GM18873 (cell line): Measurements from ENCODE around the gene THBS3.
"Not testable (repeated sequence)": the region's sequence is repeated elsewhere in the genome, so short reads cannot be mapped to it uniquely, and the experiment has no call there.

Experiments used
- ATAC-seq: cut with Tn5 transposase; IDR thresholded peaks from one replicate; pipeline ENCODE4 v1.9.1; 2021; ENCODE audit warnings: mild to moderate bottlenecking, moderate library complexity, moderate number of reproducible peaks; ENCODE audit not compliant: unreplicated experiment, low FRiP score

Gene THBS3

DNA sequence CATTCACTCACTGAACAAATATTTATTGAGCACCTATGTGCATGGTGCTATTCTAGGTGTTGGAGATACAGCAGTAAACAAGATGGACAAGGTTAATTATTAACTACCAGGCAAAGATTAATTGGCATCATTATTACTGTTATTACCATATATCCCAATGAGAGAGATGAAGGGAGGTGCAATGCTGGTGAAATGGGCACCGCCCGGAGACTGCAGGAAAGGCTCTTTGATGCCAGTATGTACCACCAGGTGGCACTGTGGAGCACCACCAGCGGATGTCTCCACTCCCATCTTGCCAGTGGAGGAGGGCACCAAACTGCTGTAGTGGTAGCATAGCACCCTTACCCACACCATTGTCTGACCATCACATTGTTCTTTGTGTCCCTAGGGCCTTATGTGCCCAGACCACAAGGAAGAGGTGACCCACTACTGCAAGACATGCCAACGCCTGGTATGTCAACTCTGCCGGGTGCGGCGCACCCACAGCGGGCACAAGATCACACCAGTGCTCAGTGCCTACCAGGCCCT lies 31.1 kb downstream of the THBS3 start:
- no peak for ATAC-seq

DNA sequence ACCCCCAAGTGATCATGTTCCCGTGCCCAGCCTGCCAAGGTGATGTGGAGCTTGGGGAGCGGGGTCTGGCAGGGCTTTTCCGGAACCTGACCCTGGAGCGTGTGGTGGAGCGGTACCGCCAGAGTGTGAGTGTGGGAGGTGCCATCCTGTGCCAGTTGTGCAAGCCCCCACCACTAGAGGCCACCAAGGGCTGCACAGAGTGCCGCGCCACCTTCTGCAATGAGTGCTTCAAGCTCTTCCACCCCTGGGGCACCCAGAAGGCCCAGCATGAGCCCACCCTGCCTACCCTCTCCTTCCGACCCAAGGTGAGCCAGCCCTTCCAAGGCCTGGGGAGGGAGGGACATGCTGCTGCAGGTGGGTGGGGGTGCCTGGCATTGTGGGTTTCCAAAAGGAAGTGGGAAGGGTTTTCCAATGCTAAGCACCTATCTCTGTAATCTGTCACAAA lies 31.7 kb downstream of the THBS3 start:
- ATAC-seq, result no peak

DNA sequence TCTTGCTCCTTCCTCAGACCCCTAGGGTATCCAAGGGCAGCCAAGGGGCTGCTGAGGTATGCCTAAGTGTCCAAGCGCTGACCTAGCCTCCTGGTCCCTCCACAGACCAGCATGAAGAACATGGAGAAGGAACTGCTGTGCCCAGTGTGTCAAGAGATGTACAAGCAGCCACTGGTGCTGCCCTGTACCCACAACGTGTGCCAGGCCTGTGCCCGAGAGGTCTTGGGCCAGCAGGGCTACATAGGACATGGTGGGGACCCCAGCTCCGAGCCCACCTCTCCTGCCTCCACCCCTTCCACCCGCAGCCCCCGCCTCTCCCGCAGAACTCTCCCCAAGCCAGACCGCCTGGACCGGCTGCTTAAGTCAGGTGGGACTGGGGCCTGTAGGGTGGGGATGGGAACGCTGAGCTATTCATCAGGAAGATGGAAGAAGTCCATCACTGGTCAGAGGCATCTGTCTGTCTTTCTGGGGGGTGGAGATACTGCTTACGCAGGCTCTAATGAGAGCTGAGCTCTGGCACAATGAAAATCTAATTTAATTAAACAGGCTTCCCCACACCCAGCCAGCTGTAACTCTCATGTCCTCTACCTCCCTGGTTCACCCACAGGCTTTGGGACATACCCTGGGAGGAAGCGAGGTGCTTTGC lies 32.3 kb downstream of the THBS3 start:
- ATAC-seq, result no peak

DNA sequence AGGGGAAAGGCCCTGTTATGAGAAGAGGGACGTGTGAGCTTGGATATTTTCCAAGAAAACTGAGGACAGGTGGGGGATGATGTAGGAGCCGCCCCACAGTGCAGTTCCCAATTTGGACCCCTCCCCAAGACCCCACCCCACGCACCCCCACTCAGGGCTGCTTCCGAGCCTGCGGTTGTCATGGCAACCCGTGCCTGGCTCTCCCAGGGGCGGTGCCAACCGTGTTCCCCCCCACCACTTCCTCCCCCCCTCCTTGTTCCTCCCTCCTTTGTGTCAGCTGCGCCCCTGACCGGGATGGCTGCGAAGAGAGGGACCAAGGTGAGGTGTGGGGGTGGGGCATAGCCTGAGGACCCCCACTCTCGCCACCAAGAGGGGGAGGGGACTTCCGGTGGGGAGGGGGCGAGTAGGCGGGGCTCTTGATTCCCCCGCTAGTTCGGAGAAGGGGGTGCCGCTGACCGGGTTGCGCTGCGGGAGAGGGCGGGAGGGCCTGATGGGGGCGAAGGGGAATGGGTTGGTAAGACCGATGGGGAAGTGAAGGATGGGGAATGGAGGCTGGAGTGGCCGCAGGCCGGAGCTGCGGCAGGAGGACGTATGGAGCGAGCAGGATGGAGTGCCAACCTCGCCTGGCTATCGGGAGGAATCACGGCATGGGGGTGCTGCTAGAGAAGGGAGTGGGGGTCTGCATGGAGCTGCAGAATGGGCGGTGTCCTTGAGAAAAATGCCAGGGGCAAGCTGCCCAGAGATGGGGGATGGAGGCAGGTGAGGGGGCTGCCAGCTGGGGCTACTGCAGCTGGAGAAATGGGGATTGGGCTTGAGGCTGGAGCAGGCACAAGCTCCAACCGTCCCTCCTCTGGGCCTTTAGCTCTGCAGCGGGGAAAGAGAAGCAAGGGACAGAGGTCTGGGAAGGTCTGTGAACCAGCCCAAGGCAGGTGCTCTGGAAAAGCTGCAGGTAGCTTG lies 33.1 kb downstream of the THBS3 start:
- no peak for ATAC-seq

DNA sequence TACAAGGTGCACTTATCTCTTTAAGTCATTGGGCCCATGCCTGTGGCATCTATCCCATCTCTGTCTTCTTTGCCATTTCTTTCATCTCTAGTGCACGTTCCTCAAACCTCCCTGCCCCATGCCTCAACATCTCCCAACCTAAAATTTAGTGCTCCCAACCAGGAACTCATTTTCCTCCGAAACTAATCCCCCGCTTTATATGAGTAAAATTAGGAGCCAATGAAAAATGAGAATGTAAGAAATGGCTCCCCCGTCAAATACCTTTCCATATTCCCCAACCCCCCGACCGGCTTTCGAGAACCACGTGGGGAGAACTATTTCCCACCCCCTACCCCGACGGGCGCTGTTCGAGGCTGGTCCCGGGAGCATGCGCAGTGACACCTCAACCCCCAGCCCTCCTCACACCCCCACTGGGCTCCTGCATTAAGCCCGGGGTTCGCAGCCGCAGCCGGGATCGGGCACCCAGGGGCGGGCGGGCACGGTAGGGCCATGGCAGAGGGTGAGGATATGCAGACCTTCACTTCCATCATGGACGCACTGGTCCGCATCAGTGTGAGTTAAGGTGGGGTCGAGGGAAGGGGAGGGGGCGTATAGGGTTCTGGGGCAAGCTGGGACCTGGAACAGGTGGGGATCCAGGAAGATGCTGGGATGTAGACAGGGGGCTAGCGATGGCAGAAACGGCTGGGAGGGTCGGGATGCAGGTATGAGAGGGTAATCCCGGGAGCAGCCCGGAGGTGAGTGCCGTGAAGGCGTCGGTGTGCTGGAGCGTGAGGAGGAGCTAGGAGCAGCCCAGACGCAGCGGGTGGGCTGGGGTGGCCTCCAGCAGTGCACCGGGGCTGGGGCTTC lies 34.0 kb downstream of the THBS3 start, which contains the start of gene TRIM46:
Gene TRIM46 (plus strand): TSS at position 372 of the 846 bp plus-strand sequence. CDS start 118 bp downstream, at position 490.
- no peak for ATAC-seq

DNA sequence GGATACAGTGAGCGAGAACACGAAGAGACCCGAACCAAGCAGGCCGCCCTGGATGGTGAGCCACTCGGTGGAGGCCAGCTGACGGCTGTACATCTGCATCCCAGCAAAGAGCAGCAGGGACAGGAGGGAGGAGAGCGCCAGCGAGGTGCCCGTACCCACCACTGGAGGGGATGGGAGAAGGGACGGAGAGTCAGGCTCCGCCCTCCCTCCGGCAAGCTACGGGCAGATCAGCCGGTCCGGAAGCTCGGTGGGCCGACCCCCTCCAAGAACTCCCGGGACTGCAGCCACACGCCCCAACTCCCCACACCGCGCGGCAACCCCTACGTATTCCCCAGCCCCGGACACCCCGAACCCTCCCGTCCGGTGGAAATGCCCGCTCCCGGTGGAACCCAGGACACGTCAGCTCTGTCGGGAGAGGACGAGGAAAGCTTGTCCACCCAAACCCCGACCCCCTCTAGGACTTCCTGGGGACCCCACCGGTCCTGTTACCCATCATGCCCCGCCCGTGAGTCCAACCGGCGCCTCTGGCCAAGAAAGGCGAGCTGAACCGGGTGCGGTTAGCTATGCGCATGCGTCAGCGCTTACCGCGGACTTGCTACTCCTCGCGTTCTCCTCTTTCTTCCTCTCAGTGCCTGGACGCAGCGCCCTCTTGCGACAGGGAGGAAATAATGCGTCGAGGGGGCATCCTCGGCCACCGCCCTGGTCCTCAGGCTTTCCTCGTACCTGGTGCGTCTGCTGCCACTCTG lies 34.8 kb downstream of the THBS3 start, which contains the start of gene KRTCAP2:
Gene KRTCAP2 (minus strand): TSS at position 573 of the 746 bp plus-strand sequence. CDS start 80 bp downstream, at position 493.
- peak; percentile 64 for ATAC-seq

DNA sequence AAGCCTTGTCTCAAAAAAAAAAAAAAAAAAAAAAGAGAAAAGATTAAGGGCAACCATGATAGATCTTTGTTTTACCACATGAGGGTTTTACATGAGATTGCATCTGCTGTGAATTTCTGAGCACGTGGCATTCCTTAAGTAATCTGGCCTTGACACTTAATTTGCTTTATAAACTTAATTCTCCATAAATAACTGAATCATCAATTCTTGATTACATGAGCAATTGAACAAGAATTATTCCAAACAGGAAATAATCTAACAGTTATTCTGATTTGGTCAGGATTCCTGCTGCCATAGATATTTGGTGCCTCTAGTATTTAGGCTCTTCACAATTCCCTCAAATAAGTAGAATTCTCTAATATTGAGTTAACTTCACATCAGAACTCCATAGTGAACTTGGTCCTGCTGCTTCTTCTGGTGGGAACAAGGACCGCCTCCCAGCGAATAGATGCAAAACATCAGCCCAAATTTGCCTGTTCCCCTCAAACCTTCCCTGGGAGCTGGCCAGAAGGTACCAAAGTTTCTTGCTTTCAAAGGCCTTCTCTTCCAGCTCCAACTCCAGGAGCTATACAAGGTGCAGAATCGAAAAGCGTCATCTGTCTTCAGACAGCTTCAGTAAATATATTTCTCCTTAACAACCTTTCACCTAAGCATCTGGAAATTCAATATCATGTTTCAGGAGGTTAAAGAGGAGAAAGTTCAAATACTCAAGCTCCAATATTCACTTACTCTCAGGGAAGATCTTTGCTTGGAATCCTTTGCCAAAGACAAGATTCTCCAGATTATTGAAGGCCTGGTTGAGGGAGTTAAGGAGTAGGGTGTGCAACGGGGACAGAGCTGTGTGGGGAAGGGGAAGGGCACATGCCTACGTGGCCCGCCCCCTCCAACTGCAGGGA lies 35.6 kb downstream of the THBS3 start:
- ATAC-seq, result no peak

DNA sequence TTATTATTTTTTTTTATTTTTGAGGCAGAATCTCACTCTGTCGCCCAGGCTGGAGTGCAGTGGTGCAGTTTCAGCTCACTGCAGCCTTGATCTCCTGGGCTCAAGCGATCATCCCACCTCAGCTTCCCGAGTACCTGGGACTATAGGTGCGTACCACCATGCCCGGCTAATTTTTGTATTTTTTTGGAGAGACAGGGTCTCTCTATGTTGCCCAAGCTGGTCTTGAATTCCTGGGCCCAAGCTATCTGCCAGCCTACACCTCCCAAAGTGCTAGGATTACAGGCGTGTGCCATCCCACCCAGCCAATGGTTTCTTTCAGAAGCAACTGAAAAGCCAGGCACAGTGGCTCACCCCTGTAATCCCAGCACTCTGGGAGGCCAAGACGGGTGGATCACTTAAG lies 36.9 kb downstream of the THBS3 start:
- ATAC-seq, result no peak

DNA sequence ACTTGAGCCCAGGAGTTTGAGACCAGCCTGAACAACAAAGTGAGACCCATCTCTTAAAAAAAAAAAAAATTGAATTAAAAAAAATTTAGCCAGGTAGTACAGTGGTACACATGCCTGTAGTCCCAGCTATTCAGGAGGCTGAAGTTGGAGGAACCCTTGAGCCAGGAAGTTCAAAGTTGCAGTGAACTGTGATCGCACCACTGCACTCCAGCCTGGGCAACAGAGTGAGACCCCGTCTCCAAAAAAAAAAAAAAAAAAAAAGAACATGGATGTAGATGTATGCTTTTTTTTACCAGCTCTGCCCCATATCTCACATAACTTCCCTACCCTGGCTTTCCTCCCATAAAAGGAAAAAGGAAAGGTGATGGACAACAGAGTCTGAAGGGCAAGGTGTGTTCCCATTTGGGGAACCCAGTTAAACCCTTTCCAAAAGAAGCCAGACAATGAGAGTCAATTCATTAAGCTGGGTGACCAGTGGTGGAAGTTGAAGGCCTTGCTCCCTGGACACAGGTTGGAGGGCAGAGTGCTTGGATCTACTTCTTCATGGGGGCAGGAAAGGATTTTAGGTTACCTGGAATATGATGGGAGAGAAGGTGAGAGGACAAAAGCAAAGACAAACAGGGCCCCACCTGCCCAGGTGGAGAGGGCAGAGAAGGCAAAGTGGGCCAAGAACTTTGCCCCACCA lies 37.5 kb downstream of the THBS3 start:
- ATAC-seq, result no peak

DNA sequence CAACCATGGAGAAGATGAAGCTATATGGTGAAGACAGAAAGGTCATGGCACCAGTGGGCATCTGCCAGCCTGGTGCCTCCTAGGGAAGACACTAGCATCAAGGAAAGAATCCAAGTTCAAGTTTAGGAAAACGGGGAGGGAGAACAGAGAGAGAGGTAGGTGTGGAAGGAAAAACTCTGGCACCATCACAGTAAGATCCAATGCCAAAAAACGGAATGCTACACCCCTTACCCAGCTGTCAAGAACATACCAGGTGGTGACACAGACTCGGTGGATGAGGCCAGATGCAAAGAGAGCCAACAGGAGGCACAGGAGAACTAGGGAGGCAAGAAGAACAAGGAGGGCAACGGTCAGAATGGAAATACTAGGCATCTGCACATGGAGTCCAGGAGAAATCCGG lies 38.2 kb downstream of the THBS3 start:
- ATAC-seq, result no peak

DNA sequence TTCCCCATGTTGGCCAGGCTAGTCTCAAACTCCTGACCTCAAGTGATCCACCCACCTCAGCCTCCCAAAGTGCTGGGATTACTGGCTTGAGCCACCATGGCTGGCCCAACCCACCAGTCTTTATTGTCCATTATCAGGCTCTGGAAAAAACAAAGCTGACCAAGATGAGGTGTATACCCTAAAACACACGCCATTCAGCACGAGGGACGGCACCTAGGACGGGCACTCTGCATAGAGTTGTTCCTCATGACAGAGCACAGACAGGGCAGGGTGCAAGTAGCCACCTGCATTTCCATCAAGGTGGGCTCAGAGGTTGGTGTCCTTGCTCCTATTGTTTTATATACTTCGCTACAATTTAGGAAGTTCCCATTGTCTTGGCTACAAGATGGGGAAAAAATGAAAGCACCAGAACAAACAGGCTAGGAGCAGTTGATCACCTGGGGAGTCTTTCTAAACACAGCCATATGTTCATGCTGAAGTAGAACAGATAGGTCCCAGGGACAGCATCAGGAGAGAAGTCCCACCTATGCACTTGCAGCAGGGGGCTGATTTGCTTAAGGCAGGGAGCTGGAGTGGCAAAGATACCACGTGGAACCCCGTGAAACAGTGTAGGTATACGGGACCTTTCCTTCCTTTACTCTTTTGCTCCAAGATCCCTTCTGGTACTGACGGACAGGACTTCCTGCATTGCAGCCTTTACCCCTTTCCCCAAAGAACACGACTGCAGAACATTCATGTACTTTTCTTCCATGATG lies 39.1 kb downstream of the THBS3 start:
- ATAC-seq, result no peak

DNA sequence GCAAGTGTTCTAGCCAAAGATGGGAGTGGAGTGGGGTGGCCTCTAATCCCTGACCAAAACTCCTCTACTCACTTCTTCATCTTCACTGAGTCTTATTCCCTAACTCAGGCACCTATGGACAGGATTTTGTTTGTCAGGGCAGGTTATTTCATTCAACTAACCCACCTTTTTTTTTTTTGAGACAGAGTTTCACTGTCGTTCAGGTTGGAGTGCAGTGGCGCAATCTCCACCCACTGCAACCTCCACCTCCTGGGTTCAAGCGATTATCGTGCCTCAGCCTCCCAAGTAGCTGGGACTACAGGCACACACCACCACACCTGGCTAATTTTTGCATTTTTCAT lies 39.6 kb downstream of the THBS3 start:
- not testable (repeated sequence) for ATAC-seq

DNA sequence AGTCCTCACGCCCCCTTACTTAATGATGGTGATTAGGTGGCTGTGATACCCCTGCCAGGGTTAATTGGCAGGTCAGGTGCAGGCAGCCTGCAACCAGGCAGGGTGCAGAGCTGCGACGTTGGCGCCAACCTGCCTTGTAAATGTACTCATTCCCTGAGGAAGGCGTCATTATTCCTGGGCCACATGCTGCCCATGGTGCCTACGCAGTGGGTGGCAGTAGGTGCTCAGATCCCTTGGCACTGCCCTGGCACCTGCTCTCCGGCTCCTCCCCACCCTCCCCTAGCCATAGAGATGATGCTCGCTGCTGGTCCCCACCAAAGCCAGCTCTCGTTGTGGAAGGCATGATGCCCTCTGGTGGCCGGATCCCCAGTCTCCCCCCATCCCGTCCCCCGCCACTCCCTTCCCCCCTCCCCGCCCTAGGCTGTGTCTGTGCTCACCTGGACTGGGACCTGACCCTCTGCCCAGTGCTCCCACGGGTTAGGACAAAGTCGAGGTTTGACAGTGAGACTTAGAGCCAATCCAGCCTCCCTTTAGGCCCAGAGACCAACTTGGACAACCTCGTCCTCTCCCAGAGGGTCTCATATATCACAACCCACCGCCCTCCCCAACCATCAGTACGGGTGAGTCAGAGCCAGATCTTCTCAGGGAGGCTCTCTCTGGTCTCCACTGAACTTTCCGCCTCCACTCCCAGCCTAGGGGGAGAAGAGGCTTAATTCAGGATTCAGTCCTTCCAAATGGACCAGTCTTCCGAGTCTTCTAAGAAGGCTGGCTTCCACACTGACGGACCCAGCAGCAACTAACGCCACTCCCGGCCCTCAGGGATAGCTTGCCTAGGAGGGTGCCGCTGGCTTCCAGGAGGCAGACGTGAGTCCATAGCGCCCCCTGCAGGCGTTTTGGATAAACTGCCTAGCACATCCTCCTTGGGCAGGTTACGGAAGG lies 40.3 kb downstream of the THBS3 start:
- no peak for ATAC-seq

DNA sequence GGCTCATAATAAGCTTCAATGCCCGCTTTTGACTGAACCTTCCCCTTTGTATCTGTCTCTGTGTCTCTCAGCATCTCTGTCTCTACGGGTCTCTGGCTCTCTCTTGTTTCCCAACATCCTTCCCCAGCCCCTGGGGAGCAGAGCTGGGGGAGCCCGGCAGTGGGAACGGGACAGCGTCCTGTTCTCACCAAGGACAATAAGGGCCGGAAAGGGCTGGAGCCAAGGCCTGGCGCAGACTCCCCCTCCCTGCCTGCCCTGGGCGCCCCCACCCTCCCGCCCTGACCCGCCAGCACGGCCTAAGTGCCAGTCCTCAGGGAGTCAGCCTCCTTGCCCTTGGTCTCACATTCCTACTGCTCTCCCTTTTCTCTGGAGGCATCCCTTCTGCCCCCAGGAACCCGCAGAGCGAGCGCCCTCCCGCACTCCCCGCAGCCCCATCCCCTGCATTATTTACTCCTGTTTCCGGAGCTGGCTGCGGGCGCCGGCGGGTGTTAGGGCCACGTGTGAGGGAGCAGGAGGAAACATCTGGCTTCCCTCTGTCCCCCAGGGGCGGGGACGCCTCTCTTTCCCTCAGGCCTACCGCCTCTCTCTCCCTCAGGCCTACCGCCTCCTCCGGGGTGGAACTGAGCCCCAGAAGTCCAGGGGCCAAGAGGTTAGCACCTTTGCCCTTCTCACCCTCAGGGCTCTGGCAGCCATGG lies 41.1 kb downstream of the THBS3 start:
- ATAC-seq, result no peak

DNA sequence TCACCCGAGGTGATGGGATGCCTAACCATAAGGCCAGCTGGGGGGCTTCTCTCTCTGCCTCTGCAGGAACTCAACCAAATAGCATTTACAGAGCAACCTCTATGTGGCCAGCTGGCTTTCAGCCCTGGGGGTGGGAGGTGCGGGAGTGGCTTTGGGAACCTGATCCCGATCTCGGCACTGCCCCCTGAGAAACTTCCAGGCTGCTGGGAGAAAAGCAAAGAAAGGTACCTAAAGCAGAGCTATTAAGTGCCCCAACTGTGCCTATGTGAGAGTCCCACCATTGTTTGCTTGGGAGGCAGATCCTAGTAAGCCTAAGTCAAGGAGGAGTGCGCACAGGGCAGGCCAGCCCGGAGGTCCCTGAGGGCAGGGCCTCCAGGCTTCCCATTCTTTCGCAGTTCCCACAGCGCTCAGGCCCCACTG lies 41.6 kb downstream of the THBS3 start:
- no peak for ATAC-seq

DNA sequence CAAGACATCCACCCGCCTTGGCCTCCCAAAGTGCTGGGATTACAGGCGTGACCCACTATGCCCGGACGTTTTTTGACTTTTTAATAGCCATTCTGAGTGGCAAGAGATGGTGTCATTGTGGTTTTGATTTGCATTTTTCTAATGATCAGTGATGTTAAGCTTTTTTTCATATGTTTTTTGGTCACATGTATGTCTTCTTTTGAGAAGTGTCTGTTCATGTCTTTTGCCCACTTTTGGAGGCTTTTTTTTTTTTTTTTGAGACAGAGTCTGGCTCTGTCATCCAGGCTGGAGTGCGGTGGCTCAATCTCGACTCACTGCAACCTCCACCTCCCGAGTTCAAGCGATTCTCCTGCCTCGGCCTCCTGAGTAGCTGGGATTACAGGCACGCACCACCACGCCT lies 43.1 kb downstream of the THBS3 start:
- not testable (repeated sequence) for ATAC-seq
